ENCODE results near the gene SCAP.

The SCAP gene

GRCh38 chr3:47436180-47436579 lies 39.6 kb downstream of the SCAP start:
- Histone ChIP-seq H3K36me3 (ENCODE audit: control insufficient read depth in 2 of 2, insufficient read depth in 2 of 2, low read length in 2 of 2) (peaks cover 28 to 30% of the 10 kb centered on the region in 2 donors), H3K9ac (ENCODE audit: low read depth in 1 of 2, low read length in 2 of 2) (no peak overlapping the region), H3K27me3 (ENCODE audit: control insufficient read depth in 2 of 2, insufficient read depth in 2 of 2, low read length in 2 of 2) (no peaks in the 10 kb centered on the region), H3K27ac (ENCODE audit: low read depth in 2 of 2, low read length in 2 of 2) (peak overlapping the region; percentile 59 to 96), H3K9me3 (ENCODE audit: control insufficient read depth in 2 of 2, low read length in 2 of 2) (no peaks in the 10 kb centered on the region), H3K4me3 (ENCODE audit: low read length in 2 of 2) (peak overlapping the region in 1 of 2 donors; percentile 38), H3K4me1 (ENCODE audit: control insufficient read depth in 2 of 2, insufficient read depth in 2 of 2, low read length in 2 of 2) (peaks cover 24 to 50% of the 10 kb centered on the region in 2 donors)

- H3K9ac ChIP-seq (ENCODE audit: low read depth in 1 of 2, low read length in 2 of 2): peak overlapping the region; percentile 52 to 55
Measured at GRCh38 chr3:47434849-47435248, 40.9 kb downstream of the SCAP start.

GRCh38 chr3:47433796-47434195 lies 41.9 kb downstream of the SCAP start:
- H3K4me1 ChIP-seq (ENCODE audit: control insufficient read depth in 2 of 2, insufficient read depth in 2 of 2, low read length in 2 of 2): peaks cover 18 to 33% of the 10 kb centered on the region in 2 donors
- H3K9me3 ChIP-seq (ENCODE audit: control insufficient read depth in 2 of 2, low read length in 2 of 2): no peaks in the 10 kb centered on the region
- no peak overlapping the region for H3K4me3 ChIP-seq (ENCODE audit: low read length in 2 of 2)
- peak overlapping the region; percentile 79 to 96 for H3K27ac ChIP-seq (ENCODE audit: low read depth in 2 of 2, low read length in 2 of 2)
- H3K9ac ChIP-seq (ENCODE audit: low read depth in 1 of 2, low read length in 2 of 2): peak overlapping the region; percentile 2 to 61
- no peaks in the 10 kb centered on the region for H3K27me3 ChIP-seq (ENCODE audit: control insufficient read depth in 2 of 2, insufficient read depth in 2 of 2, low read length in 2 of 2)
- peaks cover 26 to 39% of the 10 kb centered on the region in 2 donors for H3K36me3 ChIP-seq (ENCODE audit: control insufficient read depth in 2 of 2, insufficient read depth in 2 of 2, low read length in 2 of 2)

More at GRCh38 chr3:47434849-47435248, 40.9 kb downstream of the SCAP start:
- Histone ChIP-seq H3K4me3 (ENCODE audit: low read length in 2 of 2) (no peak overlapping the region), H3K27me3 (ENCODE audit: control insufficient read depth in 2 of 2, insufficient read depth in 2 of 2, low read length in 2 of 2) (no peaks in the 10 kb centered on the region), H3K27ac (ENCODE audit: low read depth in 2 of 2, low read length in 2 of 2) (peak overlapping the region; percentile 79 to 96), H3K9me3 (ENCODE audit: control insufficient read depth in 2 of 2, low read length in 2 of 2) (no peaks in the 10 kb centered on the region), H3K36me3 (ENCODE audit: control insufficient read depth in 2 of 2, insufficient read depth in 2 of 2, low read length in 2 of 2) (peaks cover 29 to 41% of the 10 kb centered on the region in 2 donors), H3K4me1 (ENCODE audit: control insufficient read depth in 2 of 2, insufficient read depth in 2 of 2, low read length in 2 of 2) (peaks cover 23 to 38% of the 10 kb centered on the region in 2 donors)

GRCh38 chr3:47432673-47433072 lies 43.1 kb downstream of the SCAP start:
- Histone ChIP-seq H3K27ac (ENCODE audit: low read depth in 2 of 2, low read length in 2 of 2) (peak overlapping the region; percentile 79 to 96), H3K36me3 (ENCODE audit: control insufficient read depth in 2 of 2, insufficient read depth in 2 of 2, low read length in 2 of 2) (peaks cover 34 to 46% of the 10 kb centered on the region in 2 donors), H3K27me3 (ENCODE audit: control insufficient read depth in 2 of 2, insufficient read depth in 2 of 2, low read length in 2 of 2) (no peaks in the 10 kb centered on the region), H3K9ac (ENCODE audit: low read depth in 1 of 2, low read length in 2 of 2) (no peak overlapping the region), H3K4me3 (ENCODE audit: low read length in 2 of 2) (no peak overlapping the region), H3K9me3 (ENCODE audit: control insufficient read depth in 2 of 2, low read length in 2 of 2) (no peaks in the 10 kb centered on the region), H3K4me1 (ENCODE audit: control insufficient read depth in 2 of 2, insufficient read depth in 2 of 2, low read length in 2 of 2) (peaks cover 18 to 33% of the 10 kb centered on the region in 2 donors)

GRCh38 chr3:47431225-47431624 lies 44.5 kb downstream of the SCAP start:
- Histone ChIP-seq H3K9me3 (ENCODE audit: control insufficient read depth in 2 of 2, low read length in 2 of 2) (no peaks in the 10 kb centered on the region), H3K27me3 (ENCODE audit: control insufficient read depth in 2 of 2, insufficient read depth in 2 of 2, low read length in 2 of 2) (no peaks in the 10 kb centered on the region), H3K9ac (ENCODE audit: low read depth in 1 of 2, low read length in 2 of 2) (no peak overlapping the region), H3K4me1 (ENCODE audit: control insufficient read depth in 2 of 2, insufficient read depth in 2 of 2, low read length in 2 of 2) (peaks cover 13 to 30% of the 10 kb centered on the region in 2 donors), H3K27ac (ENCODE audit: low read depth in 2 of 2, low read length in 2 of 2) (no peak overlapping the region), H3K36me3 (ENCODE audit: control insufficient read depth in 2 of 2, insufficient read depth in 2 of 2, low read length in 2 of 2) (peaks cover 46 to 57% of the 10 kb centered on the region in 2 donors), H3K4me3 (ENCODE audit: low read length in 2 of 2) (no peak overlapping the region)

- Histone ChIP-seq H3K9ac (ENCODE audit: low read depth in 1 of 2, low read length in 2 of 2) (no peak overlapping the region), H3K9me3 (ENCODE audit: control insufficient read depth in 2 of 2, low read length in 2 of 2) (no peaks in the 10 kb centered on the region), H3K27me3 (ENCODE audit: control insufficient read depth in 2 of 2, insufficient read depth in 2 of 2, low read length in 2 of 2) (no peaks in the 10 kb centered on the region), H3K36me3 (ENCODE audit: control insufficient read depth in 2 of 2, insufficient read depth in 2 of 2, low read length in 2 of 2) (peaks cover 47 to 61% of the 10 kb centered on the region in 2 donors), H3K4me1 (ENCODE audit: control insufficient read depth in 2 of 2, insufficient read depth in 2 of 2, low read length in 2 of 2) (peaks cover 12 to 31% of the 10 kb centered on the region in 2 donors), H3K27ac (ENCODE audit: low read depth in 2 of 2, low read length in 2 of 2) (no peak overlapping the region), H3K4me3 (ENCODE audit: low read length in 2 of 2) (no peak overlapping the region)
Measured at GRCh38 chr3:47430606-47431005, 45.1 kb downstream of the SCAP start.

- Histone ChIP-seq H3K27ac (ENCODE audit: low read depth in 2 of 2, low read length in 2 of 2) (no peak overlapping the region), H3K36me3 (ENCODE audit: control insufficient read depth in 2 of 2, insufficient read depth in 2 of 2, low read length in 2 of 2) (peaks cover 53 to 68% of the 10 kb centered on the region in 2 donors), H3K27me3 (ENCODE audit: control insufficient read depth in 2 of 2, insufficient read depth in 2 of 2, low read length in 2 of 2) (no peaks in the 10 kb centered on the region), H3K9ac (ENCODE audit: low read depth in 1 of 2, low read length in 2 of 2) (no peak overlapping the region), H3K4me1 (ENCODE audit: control insufficient read depth in 2 of 2, insufficient read depth in 2 of 2, low read length in 2 of 2) (peaks cover 18 to 34% of the 10 kb centered on the region in 2 donors), H3K9me3 (ENCODE audit: control insufficient read depth in 2 of 2, low read length in 2 of 2) (no peaks in the 10 kb centered on the region), H3K4me3 (ENCODE audit: low read length in 2 of 2) (no peak overlapping the region)
Measured at GRCh38 chr3:47429476-47430270, 46.1 kb downstream of the SCAP start.

- Histone ChIP-seq H3K36me3 (ENCODE audit: control insufficient read depth in 2 of 2, insufficient read depth in 2 of 2, low read length in 2 of 2) (peaks cover 46 to 69% of the 10 kb centered on the region in 2 donors), H3K4me1 (ENCODE audit: control insufficient read depth in 2 of 2, insufficient read depth in 2 of 2, low read length in 2 of 2) (peaks cover 13 to 30% of the 10 kb centered on the region in 2 donors), H3K27ac (ENCODE audit: low read depth in 2 of 2, low read length in 2 of 2) (no peak overlapping the region), H3K4me3 (ENCODE audit: low read length in 2 of 2) (no peak overlapping the region), H3K27me3 (ENCODE audit: control insufficient read depth in 2 of 2, insufficient read depth in 2 of 2, low read length in 2 of 2) (no peaks in the 10 kb centered on the region), H3K9ac (ENCODE audit: low read depth in 1 of 2, low read length in 2 of 2) (no peak overlapping the region), H3K9me3 (ENCODE audit: control insufficient read depth in 2 of 2, low read length in 2 of 2) (no peaks in the 10 kb centered on the region)
Measured at GRCh38 chr3:47428662-47429061, 47.1 kb downstream of the SCAP start.

GRCh38 chr3:47427866-47428265 lies 47.9 kb downstream of the SCAP start:
- H3K27me3 ChIP-seq (ENCODE audit: control insufficient read depth in 2 of 2, insufficient read depth in 2 of 2, low read length in 2 of 2): no peaks in the 10 kb centered on the region
- H3K9ac ChIP-seq (ENCODE audit: low read depth in 1 of 2, low read length in 2 of 2): no peak overlapping the region
- peaks cover 13 to 22% of the 10 kb centered on the region in 2 donors for H3K4me1 ChIP-seq (ENCODE audit: control insufficient read depth in 2 of 2, insufficient read depth in 2 of 2, low read length in 2 of 2)
- H3K27ac ChIP-seq (ENCODE audit: low read depth in 2 of 2, low read length in 2 of 2): no peak overlapping the region
- H3K9me3 ChIP-seq (ENCODE audit: control insufficient read depth in 2 of 2, low read length in 2 of 2): no peaks in the 10 kb centered on the region
- no peak overlapping the region for H3K4me3 ChIP-seq (ENCODE audit: low read length in 2 of 2)
- peaks cover 42 to 67% of the 10 kb centered on the region in 2 donors for H3K36me3 ChIP-seq (ENCODE audit: control insufficient read depth in 2 of 2, insufficient read depth in 2 of 2, low read length in 2 of 2)

- Histone ChIP-seq H3K9ac (ENCODE audit: low read depth in 1 of 2, low read length in 2 of 2) (no peak overlapping the region), H3K36me3 (ENCODE audit: control insufficient read depth in 2 of 2, insufficient read depth in 2 of 2, low read length in 2 of 2) (peaks cover 33 to 61% of the 10 kb centered on the region in 2 donors), H3K4me1 (ENCODE audit: control insufficient read depth in 2 of 2, insufficient read depth in 2 of 2, low read length in 2 of 2) (peaks cover 28 to 36% of the 10 kb centered on the region in 2 donors), H3K4me3 (ENCODE audit: low read length in 2 of 2) (no peak overlapping the region), H3K27me3 (ENCODE audit: control insufficient read depth in 2 of 2, insufficient read depth in 2 of 2, low read length in 2 of 2) (no peaks in the 10 kb centered on the region), H3K9me3 (ENCODE audit: control insufficient read depth in 2 of 2, low read length in 2 of 2) (no peaks in the 10 kb centered on the region), H3K27ac (ENCODE audit: low read depth in 2 of 2, low read length in 2 of 2) (peak overlapping the region; percentile 77 to 84)
Measured at GRCh38 chr3:47425959-47426358, 49.8 kb downstream of the SCAP start.

Data from mucosa of rectum (tissue), 2 donors.